ENCODE measurements around the gene SERINC2.

Gene SERINC2

DNA sequence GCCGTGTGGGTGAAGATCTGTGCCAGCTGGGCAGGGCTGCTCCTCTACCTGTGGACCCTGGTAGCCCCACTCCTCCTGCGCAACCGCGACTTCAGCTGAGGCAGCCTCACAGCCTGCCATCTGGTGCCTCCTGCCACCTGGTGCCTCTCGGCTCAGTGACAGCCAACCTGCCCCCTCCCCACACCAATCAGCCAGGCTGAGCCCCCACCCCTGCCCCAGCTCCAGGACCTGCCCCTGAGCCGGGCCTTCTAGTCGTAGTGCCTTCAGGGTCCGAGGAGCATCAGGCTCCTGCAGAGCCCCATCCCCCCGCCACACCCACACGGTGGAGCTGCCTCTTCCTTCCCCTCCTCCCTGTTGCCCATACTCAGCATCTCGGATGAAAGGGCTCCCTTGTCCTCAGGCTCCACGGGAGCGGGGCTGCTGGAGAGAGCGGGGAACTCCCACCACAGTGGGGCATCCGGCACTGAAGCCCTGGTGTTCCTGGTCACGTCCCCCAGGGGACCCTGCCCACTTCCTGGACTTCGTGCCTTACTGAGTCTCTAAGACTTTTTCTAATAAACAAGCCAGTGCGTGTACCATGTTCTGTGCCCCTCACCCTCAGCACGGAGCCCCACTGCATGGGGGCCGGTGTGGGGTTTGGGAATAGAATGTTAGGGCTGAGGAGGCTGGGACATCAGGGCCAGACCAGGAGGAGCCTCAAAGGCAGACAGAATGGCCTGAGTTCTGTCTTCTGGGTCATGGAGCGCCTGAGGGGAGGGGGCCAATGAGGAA, 21.3 kb downstream of the SERINC2 start:
- no peak for DNase-seq (ENCODE audit: low read depth)

DNA sequence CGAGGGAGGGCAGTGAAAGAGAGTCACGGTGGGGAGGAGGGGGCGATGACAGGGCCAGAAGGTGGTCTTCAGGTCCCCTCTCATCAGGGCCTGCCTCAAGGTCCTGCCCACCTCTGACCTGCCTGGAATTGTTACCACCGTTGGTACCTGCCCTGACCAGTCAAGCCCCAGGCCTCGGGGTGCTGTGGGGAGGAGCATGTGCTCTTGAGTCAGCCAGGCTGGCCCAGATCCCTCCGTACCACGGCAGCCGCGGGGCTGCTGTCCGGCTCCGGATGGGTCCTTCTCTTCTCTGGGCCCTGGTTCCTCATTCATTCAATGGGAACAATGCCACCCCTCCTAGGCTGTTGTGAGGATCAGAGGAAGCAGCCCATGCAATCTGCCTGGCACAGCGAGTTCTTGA, 22.0 kb downstream of the SERINC2 start:
- DNase-seq (ENCODE audit: low read depth) = no peak

DNA sequence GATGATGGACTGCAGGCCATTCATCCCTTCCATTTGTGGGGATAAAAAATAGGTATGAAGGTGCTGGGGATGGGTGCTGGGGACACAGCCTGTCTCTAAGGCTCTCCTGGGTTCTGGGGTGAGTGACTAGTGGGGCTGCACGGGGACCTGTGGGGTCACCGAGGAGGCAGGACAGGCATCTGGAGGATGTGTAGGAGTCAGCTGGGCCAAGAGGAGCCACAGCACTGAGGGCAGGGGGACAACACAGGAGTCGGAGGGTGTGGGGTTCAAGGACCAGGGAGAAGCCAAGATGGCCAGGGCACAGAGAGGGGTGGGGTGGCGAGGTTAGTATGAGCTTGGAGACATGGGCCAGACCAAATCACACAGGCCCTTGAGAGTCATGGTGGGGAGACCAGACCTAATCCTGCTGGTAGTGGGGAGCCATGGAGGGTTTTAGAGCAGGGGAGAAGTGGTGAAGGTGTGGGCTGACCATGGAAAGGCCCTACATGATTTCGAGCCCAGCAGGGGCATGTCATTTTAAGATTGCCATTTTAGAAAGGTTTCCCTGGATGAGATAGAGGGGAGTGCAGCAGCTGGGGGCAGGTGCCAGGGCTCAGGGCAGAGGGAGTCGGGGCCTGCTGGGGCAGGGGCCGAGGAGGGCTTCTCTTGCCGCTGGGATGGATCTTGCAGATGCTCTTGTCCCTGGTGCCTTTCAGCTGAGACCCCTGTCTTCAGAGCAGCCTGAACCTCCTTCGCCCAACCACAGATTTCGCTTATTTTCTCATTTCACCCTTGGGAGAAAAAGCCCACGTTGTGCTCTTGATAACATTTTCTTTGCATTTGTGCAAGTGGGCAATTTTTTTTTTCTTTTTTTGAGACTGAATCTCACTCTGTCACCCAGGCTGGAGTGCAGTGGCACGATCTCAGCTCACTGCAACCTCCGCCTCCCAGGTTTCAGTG, 22.7 kb downstream of the SERINC2 start:
- no peak for DNase-seq (ENCODE audit: low read depth)

GRCh38 chr1:31436596-31437432, 23.8 kb downstream of the SERINC2 start:
- DNase-seq (ENCODE audit: low read depth) = no peak

GRCh38 chr1:31437433-31438037, 24.5 kb downstream of the SERINC2 start:
- DNase-seq (ENCODE audit: low read depth) = no peak

DNA sequence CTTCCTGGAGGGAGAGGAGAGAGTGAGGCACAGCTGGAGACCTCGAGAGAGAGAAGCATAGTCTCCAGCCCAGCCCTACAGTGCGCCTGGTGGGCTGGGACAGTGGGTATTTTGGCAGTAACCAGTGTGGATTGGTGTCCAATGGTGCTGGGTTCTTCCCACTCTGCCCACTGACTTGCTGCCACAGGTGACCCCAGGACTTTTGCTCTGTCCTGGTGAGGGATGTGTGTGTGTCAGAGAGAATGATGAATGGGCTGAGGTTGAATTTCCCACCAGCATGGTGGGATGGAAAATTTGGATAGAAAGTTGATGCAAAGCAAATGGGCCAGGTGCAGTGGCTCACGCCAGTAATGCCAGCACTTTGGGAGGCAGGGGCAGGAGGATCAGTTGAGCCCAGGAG, 26.3 kb downstream of the SERINC2 start:
- no peak for DNase-seq (ENCODE audit: low read depth)

GRCh38 chr1:31441073-31441472, 28.1 kb downstream of the SERINC2 start:
- no peak for DNase-seq (ENCODE audit: low read depth)

- no peak for DNase-seq (ENCODE audit: low read depth)
Measured at GRCh38 chr1:31441558-31441957, 28.5 kb downstream of the SERINC2 start.

DNA sequence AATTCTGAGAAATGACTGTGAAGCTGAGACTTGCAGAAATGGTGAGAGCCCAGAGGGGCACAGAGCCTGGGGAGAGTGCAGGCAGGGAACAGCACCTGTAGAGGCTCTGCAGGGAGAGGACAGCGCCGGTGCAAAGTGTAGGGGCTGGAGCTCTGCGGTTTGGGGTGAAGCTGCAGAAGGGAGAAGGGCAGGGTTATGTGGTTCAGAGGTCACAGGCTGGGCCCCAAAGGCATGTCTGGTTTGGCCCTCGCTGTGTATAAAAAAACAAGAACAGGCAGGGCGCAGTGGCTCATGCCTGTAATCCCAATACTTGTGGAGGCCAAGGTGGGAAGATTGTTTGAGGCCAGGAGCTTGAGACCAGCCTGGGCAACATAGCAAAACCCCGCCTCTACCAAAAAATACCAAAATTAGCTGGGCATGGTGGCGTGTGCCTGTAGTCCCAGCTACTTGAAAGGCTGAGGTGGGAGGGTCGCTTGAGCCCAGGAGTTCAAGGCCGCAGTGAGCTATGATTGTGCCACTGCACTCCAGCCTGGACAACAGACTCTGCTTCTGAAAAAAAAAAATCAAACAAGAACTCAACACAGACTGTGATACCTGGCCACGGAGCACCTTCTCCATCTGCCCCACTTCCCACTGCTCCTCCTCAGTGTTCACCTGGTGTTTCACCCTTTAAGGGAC, 29.1 kb downstream of the SERINC2 start:
- DNase-seq (ENCODE audit: low read depth) = no peak

GRCh38 chr1:31442648-31442994, 29.6 kb downstream of the SERINC2 start:
- DNase-seq (ENCODE audit: low read depth) = no peak

- DNase-seq (ENCODE audit: low read depth) = no peak
Measured at GRCh38 chr1:31443673-31444072, 30.7 kb downstream of the SERINC2 start.

DNA sequence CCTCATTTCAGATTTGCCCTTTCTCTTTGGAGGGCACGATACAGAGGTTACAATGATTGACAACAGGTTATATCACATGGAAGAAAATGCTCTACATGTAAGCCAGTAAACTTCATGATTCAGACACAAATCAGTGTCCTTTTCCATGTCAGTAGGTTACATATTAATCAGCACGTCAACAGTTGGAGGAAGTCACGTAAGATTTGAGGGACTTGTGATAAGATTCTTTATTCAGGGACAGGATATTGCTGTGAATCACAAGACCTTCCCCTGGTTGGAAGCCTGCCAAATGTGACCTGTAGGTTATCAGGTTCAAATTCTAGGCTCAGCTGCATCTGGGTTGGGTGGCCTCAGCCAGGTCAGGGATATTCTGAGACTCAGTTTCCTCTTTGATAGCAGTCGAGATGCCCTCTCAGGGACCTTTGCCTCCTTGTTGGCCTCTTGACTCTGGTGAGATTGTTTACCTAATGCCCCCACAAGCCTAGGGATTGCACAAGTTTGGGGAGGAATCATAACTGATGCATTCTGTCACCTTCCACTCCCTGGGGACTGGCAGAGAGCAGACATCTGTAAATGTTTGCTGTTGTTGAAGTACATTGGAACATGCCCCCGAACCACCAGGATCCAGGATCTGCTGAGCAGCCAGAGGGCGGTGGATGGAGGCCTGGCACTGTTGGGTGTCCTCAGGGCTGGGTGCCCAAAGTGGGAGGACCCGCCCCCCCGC, 31.9 kb downstream of the SERINC2 start:
- no peak for DNase-seq (ENCODE audit: low read depth)

DNA sequence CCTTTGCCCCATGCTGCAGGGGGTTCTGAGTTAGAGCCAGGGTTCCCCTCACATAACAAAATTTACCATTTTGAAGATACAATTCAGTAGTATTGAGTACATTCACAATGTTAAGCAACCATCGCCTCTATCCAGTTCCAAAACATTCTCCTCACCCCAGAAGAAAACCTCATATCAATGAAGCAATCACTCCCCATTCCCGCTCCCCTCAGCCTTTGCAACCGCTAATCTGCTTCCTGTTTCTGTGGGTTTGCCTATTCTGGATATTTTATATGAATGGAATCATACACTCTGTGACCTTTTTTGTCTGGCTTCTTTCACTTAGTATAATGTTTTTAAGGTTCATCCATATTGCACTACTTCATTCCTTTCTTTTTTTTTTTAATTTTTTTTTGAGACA, 32.9 kb downstream of the SERINC2 start:
- no peak for DNase-seq (ENCODE audit: low read depth)

GRCh38 chr1:31447210-31447609, 34.2 kb downstream of the SERINC2 start:
- DNase-seq (ENCODE audit: low read depth) = no peak

GRCh38 chr1:31453384-31454079, 40.5 kb downstream of the SERINC2 start:
- no peak for DNase-seq (ENCODE audit: low read depth)

GRCh38 chr1:31458287-31458896, 45.4 kb downstream of the SERINC2 start:
- no peak for DNase-seq (ENCODE audit: low read depth)

- peak; percentile 13 for DNase-seq (ENCODE audit: low read depth)
Measured at GRCh38 chr1:31460027-31460426, 47.0 kb downstream of the SERINC2 start.

GRCh38 chr1:31467005-31467674, 54.1 kb downstream of the SERINC2 start:
- no peak for DNase-seq (ENCODE audit: low read depth)

DNA sequence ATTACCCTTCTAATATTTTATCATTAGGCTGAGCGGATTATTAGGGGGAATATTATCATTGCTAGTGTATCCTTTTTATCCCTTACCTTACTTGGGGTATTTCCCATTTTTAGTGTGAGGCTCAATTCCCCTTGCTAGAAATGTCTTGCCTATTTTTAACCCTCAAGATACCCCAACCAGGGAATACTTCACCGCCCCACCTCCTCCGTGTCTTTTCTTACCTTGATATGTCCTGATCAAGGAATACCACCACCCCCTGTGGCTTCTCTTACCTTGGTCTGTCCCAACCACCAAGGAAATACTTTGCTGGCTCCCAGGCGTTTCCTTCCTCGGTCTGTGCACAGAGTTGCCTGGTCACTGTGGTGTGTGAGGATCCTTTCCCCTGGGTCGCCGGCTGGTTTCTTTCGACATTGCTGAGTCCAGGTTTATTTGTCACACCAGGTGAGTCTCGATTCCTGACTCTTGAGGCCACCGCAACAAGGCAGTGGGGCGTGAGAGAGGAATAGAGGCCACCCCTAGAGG, 57.8 kb downstream of the SERINC2 start:
- DNase-seq (ENCODE audit: low read depth) = no peak
